GM19193 (cell line): ENCODE measurements around the gene MAD1L1.

Source experiments
- POLR2A ChIP-seq: IDR thresholded peaks from 4 replicates; pipeline ENCODE4 v1.6.1; 2011; ENCODE audit not compliant: insufficient read depth, insufficient read length; ENCODE audit errors: extremely low read depth

MAD1L1 gene

GRCh38 chr7:2092279-2092678, 140.5 kb downstream of the MAD1L1 start:
- no peak for TF ChIP-seq POLR2A

DNA sequence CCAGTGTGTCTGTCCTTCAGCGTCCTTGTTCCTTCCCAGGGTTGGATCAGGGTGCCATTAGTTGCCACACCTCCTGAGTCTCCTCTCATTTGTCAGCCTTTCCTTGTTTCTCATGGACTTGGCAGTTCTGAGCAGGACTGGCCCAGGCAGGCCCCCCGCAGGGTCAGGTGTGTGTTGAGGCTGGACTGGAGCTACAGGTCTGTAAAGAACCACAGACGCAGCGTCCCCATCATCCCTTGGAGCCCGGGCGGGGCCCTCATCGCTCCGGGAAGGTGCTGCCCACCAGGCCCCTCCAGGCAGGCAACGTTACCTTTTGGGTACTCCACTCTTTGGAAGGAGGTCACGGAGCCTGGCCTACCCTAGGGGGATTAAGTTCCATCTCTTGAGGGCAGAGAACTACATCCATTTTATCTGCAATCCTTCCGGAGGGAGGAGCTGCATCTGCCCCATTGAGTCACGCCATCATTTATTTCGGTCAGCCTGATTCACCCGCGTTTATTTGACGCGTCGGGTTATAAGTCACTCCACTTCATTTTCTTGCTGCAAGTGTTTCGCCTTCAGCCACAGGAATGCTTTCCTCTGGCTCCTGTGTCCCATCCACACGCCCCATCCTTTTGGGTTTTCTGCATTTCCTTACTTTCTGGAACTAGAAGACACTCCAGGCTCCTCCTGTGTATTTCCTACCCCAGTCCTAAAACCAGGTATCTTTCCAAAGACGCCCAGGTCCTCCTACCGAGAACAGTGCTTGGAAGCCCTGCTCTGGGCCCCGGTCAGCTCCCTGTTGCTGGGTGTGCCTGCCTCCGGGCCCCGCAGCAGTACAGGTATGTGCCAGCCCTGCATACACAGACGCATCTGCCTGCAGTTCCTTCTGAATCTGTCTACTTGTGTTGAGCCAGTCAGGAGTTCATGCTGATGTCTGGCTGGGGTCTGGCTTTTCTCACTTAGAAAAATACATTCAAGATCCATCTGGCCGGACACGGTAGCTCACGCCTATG, 141.9 kb downstream of the MAD1L1 start:
- TF ChIP-seq POLR2A, result no peak

DNA sequence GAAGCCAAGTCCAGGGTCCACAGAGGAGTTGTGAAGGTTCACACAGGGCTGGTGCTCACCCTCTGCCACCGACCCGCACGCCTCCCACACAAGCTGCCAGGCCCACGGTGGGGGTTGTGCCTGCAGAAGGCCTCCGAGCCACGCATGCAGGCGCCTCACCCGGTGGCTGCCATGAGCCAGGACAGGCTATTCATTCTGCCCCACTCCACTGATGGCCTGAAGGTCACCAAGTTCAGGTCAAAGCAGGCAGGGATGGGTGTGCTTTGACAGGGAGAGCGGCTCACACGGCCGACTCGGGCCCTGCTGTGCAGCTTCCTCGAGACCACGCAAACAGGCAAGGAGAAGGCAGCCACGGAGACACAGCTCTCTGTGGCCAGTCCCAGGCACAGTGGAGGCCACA, 143.9 kb downstream of the MAD1L1 start:
- no peak for TF ChIP-seq POLR2A

GRCh38 chr7:2087744-2088143, 145.0 kb downstream of the MAD1L1 start:
- TF ChIP-seq POLR2A, result no peak

GRCh38 chr7:2086229-2086628, 146.5 kb downstream of the MAD1L1 start:
- TF ChIP-seq POLR2A, result no peak

DNA sequence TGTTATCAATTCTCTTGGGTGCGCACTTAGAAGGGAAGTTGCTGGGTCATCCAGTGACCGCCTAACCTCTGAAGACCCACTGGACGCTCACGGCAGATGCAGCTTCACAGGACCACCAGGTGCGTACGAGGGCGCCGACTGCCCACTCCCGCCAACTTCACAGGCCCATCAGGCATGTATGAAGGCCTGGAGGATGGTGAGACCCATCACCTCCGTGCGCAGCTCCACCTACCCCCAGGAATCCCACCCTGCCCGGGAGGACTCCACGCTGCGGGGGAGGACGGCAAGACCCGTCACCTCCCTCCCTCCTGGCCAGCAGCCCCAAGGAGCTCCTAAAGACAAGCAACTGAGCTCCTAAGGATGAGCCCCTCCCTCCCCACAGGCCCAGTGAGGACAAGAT, 146.9 kb downstream of the MAD1L1 start:
- TF ChIP-seq POLR2A, result no peak

DNA sequence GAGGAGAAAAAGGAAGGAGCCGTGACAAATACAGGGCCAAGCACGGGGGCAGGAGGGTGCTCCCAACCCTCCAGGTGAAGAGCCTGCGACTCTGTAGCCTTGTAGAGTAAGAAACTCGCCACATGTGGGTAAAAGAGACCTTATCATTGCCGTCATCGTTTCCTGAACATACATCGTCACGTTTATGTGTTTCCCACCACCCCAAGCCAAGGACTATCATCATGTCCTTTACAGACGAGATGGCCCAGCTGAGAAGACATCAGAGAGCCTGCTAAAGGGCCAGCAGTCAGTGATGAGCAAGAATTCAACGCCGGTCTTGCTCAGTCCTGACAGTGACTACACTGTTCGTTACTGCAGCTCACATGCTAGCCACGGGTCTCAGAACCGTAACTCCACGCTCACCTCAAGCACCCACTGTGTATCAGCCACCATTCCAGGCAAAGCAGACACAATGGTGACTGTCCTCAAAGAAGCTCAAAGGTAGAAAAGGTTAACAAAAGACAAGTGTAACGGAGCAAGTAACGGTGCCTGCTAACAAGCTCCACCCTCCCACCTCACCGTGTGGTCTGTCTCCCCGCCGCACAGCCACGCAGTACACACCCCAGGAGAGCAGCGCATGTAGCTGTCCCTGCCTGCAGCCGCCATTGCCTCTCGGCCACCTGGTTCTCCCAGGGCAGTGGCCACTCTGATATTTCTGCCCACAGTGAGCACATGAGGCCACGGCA, 147.8 kb downstream of the MAD1L1 start:
- TF ChIP-seq POLR2A, result no peak

DNA sequence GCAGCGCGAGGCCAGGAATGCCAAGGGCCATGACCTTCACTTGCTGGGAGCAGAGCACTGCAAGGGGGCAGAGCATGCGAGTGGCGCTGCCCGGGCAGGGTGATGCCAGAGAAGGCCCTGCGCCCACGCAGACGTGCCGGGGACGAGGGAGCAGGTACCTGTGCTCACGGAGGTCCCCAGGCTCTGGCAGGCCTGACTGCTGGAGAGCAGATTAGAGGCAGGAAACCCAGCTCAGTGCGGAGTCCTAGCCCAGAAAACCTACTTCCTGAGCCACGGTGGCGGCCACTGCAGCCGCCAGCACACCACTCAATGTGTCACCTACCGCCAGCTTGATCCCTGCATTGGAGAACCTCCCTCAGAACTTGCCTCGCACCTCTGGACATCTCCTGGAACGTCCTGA, 148.4 kb downstream of the MAD1L1 start:
- TF ChIP-seq POLR2A, result no peak

DNA sequence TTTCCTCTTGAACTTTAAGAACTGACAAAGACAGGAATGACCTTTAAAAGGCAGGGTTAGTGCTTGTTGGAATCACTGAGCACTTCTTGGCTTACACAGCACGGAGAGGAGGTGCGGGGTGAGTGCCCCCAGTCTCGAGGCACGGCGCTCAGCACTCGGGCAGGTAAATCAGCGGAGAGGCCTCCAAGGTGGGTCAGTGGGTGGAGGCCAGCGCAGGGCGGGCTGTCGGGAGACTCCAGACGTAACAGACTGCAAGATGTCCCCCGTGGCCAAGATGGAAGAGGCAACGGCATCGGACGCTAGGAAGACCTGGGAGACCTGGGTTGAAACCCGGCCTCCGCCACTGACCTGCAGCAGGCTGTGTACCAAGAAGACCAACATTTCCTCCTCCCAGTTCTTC, 149.4 kb downstream of the MAD1L1 start:
- TF ChIP-seq POLR2A, result no peak

GRCh38 chr7:2082139-2082998, 150.4 kb downstream of the MAD1L1 start:
- no peak for TF ChIP-seq POLR2A

GRCh38 chr7:2081526-2082135, 151.1 kb downstream of the MAD1L1 start:
- TF ChIP-seq POLR2A, result no peak

GRCh38 chr7:2080477-2080876, 152.3 kb downstream of the MAD1L1 start:
- TF ChIP-seq POLR2A, result no peak

GRCh38 chr7:2080060-2080387, 152.7 kb downstream of the MAD1L1 start:
- TF ChIP-seq POLR2A, result no peak

GRCh38 chr7:2079332-2080059, 153.2 kb downstream of the MAD1L1 start:
- TF ChIP-seq POLR2A, result no peak
